ENCODE results near the gene KLF15. TPM values are rescaled to one million over a fixed set of nuclear protein-coding genes. Genes with fewer than 3 reads are reported as not detected.

KLF15 gene
- total and polyA plus RNA-seq, 12 donors, result 13.5 to 61.3 (median 29.2) TPM

DNA sequence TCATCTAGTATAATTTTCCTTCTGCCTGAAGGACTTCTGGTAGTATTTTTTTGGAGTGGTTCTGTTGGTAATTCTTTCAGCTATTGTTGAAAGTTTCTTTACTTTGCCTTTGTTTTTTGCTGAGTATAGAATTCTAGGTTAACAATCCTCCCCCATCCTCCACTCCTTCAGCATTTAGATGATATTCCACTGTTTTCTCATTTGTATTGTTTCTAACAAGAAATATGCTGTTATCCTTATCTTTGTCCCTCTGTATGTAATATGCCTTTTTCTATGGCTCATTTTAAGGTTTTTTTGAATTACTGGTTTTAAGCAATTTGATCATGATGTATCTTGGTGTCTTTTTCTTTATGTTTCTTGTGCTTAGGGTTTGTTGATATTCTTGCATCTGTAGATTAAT lies 53.9 kb downstream of the KLF15 start:
- DNase-seq (no peak), ATAC-seq (no peak)
- Histone ChIP-seq H3K27ac (no peak overlapping the region), H3K9me3 (peaks cover 0 to 34% (median 12%) of the 10 kb centered on the region in 11 donors), H3K4me3 (no peak overlapping the region), H3K36me3 (no peaks in the 10 kb centered on the region), H3K27me3 (no peaks in the 10 kb centered on the region), H3K4me1 (peaks cover 0 to 12% (median 0%) of the 10 kb centered on the region in 9 donors)
- intact Hi-C loops (cut with DNase I), result loop anchor here in 1 of 10 donors (5.0 kb wide), 1 partner anchor 44 kb away; no protein-coding TSS in a partner anchor
- TF ChIP-seq, protein P1, sequence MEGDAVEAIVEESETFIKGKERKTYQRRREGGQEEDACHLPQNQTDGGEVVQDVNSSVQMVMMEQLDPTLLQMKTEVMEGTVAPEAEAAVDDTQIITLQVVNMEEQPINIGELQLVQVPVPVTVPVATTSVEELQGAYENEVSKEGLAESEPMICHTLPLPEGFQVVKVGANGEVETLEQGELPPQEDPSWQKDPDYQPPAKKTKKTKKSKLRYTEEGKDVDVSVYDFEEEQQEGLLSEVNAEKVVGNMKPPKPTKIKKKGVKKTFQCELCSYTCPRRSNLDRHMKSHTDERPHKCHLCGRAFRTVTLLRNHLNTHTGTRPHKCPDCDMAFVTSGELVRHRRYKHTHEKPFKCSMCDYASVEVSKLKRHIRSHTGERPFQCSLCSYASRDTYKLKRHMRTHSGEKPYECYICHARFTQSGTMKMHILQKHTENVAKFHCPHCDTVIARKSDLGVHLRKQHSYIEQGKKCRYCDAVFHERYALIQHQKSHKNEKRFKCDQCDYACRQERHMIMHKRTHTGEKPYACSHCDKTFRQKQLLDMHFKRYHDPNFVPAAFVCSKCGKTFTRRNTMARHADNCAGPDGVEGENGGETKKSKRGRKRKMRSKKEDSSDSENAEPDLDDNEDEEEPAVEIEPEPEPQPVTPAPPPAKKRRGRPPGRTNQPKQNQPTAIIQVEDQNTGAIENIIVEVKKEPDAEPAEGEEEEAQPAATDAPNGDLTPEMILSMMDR (IDR thresholded peaks at IDR 0.05), result no peak

DNA sequence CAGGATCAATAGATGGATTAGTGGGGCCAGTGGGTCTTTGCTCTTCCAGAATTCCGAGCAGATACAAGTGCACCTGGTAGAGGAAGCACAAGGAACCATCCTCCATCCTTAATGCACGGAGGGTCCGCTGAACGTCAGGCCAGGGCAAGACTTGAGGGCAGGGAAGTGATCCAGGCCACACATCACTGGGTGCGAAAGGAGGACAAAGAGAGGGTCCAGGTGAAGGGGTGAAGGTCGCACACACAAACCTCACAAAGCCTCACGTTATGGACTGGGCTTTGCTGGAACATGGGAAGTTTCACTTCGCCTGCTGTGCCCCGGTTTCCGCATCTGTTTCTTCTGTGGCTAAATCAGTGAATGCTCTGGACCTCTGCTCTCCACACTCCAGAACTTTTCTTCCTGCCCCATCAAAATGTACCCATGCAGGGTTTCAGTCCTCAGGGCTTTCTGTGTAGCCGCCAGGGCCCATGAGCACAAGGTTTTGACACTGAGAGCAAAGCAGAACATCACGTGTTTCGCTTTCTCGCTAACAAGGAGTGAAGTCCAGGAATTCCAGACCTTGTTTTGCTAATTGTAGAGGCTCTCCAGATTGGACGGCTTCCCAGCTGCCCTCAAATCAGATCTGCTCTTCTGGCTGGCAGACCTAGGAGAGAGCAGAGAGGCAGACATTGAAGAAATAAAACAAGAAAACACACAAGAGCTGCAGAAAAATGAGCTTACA lies 56.3 kb downstream of the KLF15 start:
- Histone ChIP-seq H3K4me3 (no peak overlapping the region), H3K27ac (peak overlapping the region in 9 of 10 donors; percentile 56 to 76 (median 72)), H3K9me3 (peaks cover 0 to 36% (median 12%) of the 10 kb centered on the region in 11 donors), H3K27me3 (no peaks in the 10 kb centered on the region), H3K4me1 (peaks cover 0 to 12% (median 0%) of the 10 kb centered on the region in 9 donors), H3K36me3 (no peaks in the 10 kb centered on the region)
- DNase-seq (peak; percentile 40 to 62), ATAC-seq (peak; percentile 61 to 98 (median 94))
- 64 to 66% methylated on average over 15 of the region's 15 CpGs for WGBS, 2 donors
- intact Hi-C loops (cut with DNase I), result loop anchor here in 1 of 10 donors (5.0 kb wide), 1 partner anchor 46 kb away; no protein-coding TSS in a partner anchor
- TF ChIP-seq, protein P1 (IDR thresholded peaks at IDR 0.05), result no peak

DNA sequence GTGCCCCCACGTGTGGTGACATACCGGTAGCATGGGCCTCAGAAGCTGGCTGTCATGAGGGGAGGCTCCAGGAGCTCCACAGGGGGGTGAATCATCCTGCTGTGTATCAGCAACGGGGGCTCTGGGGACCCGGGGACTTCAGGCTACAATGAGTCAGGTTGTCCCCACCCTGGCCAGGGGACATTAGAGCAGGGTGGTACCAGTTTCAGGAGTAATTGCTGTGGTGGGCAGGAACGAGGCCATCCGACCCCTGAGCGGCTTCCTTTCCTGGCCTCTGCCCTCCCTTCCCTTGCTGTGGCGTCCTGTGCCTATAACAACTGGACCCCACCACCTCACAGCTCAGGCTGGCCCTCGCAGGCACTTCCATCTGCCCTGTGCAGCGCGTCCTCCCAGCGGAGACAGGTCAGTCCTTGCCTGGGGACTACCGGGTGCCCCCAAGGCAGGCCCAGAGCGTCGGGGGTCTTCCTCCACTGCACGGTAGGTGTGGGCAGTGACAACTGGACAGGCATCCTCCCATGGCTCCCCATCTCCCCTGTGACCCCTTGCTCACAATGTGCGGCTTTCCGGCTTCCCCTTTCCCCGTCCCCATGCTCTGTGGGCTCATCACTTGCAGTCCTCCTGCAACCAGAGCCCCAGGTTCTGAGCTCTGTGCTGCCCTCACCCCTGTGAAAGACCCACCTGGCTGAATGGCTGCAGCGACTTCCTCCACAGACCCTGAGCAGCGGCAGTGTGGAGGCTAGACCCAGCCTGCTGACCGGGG lies 57.0 kb downstream of the KLF15 start:
- H3K4me1 ChIP-seq, result peaks cover 0 to 12% (median 0%) of the 10 kb centered on the region in 9 donors
- H3K4me3 ChIP-seq, result no peak overlapping the region
- peaks cover 0 to 36% (median 12%) of the 10 kb centered on the region in 11 donors for H3K9me3 ChIP-seq
- peak in 7 of 8 donors; percentile 16 to 71 (median 36) for ATAC-seq
- no peaks in the 10 kb centered on the region for H3K27me3 ChIP-seq
- DNase-seq, result no peak
- intact Hi-C loops (cut with DNase I), result loop anchor here in 1 of 10 donors (5.0 kb wide), 1 partner anchor 47 kb away; no protein-coding TSS in a partner anchor
- no peaks in the 10 kb centered on the region for H3K36me3 ChIP-seq
- TF ChIP-seq, protein P1 (IDR thresholded peaks at IDR 0.05), result no peak
- 88 to 90% methylated on average over 22 of the region's 22 CpGs for WGBS, 2 donors
- H3K27ac ChIP-seq, result peak overlapping the region in 2 of 10 donors; percentile 67 to 73

DNA sequence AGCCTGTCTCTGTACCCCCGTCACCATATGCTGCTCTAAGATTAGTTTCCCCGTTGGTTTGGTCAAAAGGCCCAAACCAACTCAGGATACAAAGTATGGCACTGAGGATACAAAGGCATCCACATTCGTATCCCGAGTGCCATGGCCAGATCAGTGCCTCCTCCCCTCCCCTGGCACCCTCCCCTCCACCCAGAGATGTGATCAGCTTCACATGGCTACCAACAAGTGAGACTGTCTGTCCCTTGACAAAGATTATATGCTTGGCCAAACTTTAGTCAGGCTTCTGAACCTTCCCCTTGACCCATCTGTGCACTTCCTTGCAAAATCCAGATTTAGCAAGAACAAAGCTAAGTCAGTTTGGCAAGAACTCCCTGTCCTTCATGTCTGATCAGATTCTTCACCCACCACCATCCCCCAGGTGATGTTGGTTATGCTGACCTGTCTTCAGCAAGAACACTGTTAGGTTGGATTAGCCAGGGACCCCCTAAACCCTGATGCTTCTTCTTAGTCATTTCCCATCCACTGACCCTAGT lies 61.7 kb downstream of the KLF15 start:
- intact Hi-C loops (cut with DNase I), result no loop called here
- no peak for DNase-seq
- ATAC-seq, result no peak
- peaks cover 0 to 4% (median 0%) of the 10 kb centered on the region in 9 donors for H3K4me1 ChIP-seq
- no peaks in the 10 kb centered on the region for H3K27me3 ChIP-seq
- H3K4me3 ChIP-seq, result no peak overlapping the region
- H3K27ac ChIP-seq, result no peak overlapping the region
- TF ChIP-seq, protein P1 (IDR thresholded peaks at IDR 0.05), result no peak
- WGBS, 2 donors, result 89 to 92% methylated on average over 4 of the region's 4 CpGs
- no peaks in the 10 kb centered on the region for H3K36me3 ChIP-seq
- peaks cover 0 to 12% (median 0%) of the 10 kb centered on the region in 11 donors for H3K9me3 ChIP-seq

Data from heart right ventricle (tissue), 16 donors.